HEK293 (cell line): ENCODE results near the gene PDSS1.

ENCODE experiments used
- CTCF ChIA-PET: fragments of 350-600 bp; formaldehyde crosslinking; extraction: SDS; loops from one replicate; lab custom pipeline; 2021; ENCODE audit warnings: antibody characterized with exemption; lab: Yijun Ruan, JAX
- POLR2A ChIA-PET: fragments of 300-600 bp; formaldehyde crosslinking; extraction: SDS; loops from one replicate; lab custom pipeline; 2020; ENCODE audit warnings: antibody characterized with exemption, inconsistent platforms; lab: Yijun Ruan, JAX
- H3K27ac ChIP-seq: fragments of 200-500 bp; sonication (Bioruptor generic); 2 replicates; pipeline ENCODE4 v1.5.1; 2014; ENCODE audit warnings: low read depth, low read length, control low read depth, inconsistent platforms; ENCODE audit errors: extremely low read depth
- H3K36me3 ChIP-seq, 2 experiments: fragments of 200-500 bp in 1 of 2; sonication (Bioruptor generic) in 1 of 2; 1 replicate in 1 of 2; 2 replicates in 1 of 2; pipeline ENCODE4 v1.5.1; 2014 to 2017; ENCODE audit warnings: inconsistent platforms in 2 of 2, low read length in 2 of 2; ENCODE audit not compliant: control insufficient read depth in 2 of 2, insufficient read depth in 1 of 2
- H3K4me1 ChIP-seq: fragments of 200-500 bp; sonication (Bioruptor generic); 2 replicates; pipeline ENCODE4 v1.5.1; 2014; ENCODE audit warnings: mild to moderate bottlenecking, low read length, inconsistent platforms; ENCODE audit not compliant: control insufficient read depth, insufficient read depth
- H3K4me3 ChIP-seq: 2 replicates; pipeline ENCODE4 v1.5.1; 2011; ENCODE audit warnings: low read depth, mild to moderate bottlenecking, control low read depth, low read length, moderate library complexity
- H3K9me3 ChIP-seq: fragments of 200-500 bp; sonication (Bioruptor generic); 2 replicates; pipeline ENCODE4 v1.5.1; 2014; ENCODE audit warnings: low read depth, low read length, inconsistent platforms; ENCODE audit not compliant: control insufficient read depth, insufficient read depth
- ATF2 ChIP-seq: fragments of 450-650 bp; formaldehyde crosslinking; IDR thresholded peaks from 2 replicates; pipeline ENCODE4 v1.5.1; 2016; ENCODE audit warnings: missing biosample characterization, missing genetic modification characterization, low read depth
- SCRT1 ChIP-seq: fragments of 450-650 bp; formaldehyde crosslinking; IDR thresholded peaks from 2 replicates; pipeline ENCODE4 v1.5.1; 2016; ENCODE audit warnings: missing biosample characterization, missing genetic modification characterization, borderline replicate concordance
- SP2 ChIP-seq: fragments of 450-650 bp; formaldehyde crosslinking; IDR thresholded peaks from 2 replicates; pipeline ENCODE4 v1.5.1; 2016; ENCODE audit warnings: missing biosample characterization, missing genetic modification characterization
- ZNF140 ChIP-seq: fragments of 450-650 bp; formaldehyde crosslinking; IDR thresholded peaks from 2 replicates; pipeline ENCODE4 v1.5.1; 2016; ENCODE audit warnings: missing biosample characterization, missing genetic modification characterization
- ZNF362 ChIP-seq: fragments of 450-650 bp; formaldehyde crosslinking; IDR thresholded peaks from 2 replicates; pipeline ENCODE4 v1.5.1; 2016; ENCODE audit warnings: missing biosample characterization, missing genetic modification characterization
- ZNF555 ChIP-seq: fragments of 450-650 bp; formaldehyde crosslinking; conservative IDR thresholded peaks from 2 replicates; pipeline ENCODE4 v1.5.1; 2017; ENCODE audit warnings: missing biosample characterization, mild to moderate bottlenecking, missing genetic modification characterization, inconsistent platforms
- ZNF645 ChIP-seq: fragments of 450-650 bp; formaldehyde crosslinking; IDR thresholded peaks from 2 replicates; pipeline ENCODE4; 2016; ENCODE audit warnings: missing biosample characterization, missing genetic modification characterization
- ZNF664 ChIP-seq: fragments of 450-650 bp; formaldehyde crosslinking; IDR thresholded peaks from 2 replicates; pipeline ENCODE4 v1.5.1; 2016; ENCODE audit warnings: missing biosample characterization, missing genetic modification characterization
- ZNF701 ChIP-seq: fragments of 450-650 bp; formaldehyde crosslinking; IDR thresholded peaks from 2 replicates; pipeline ENCODE4 v1.5.1; 2016; ENCODE audit warnings: missing biosample characterization, missing genetic modification characterization
- ZXDB ChIP-seq: fragments of 450-650 bp; formaldehyde crosslinking; IDR thresholded peaks from 2 replicates; pipeline ENCODE4 v1.5.1; 2016; ENCODE audit warnings: missing biosample characterization, missing genetic modification characterization

PDSS1 gene

GRCh38 chr10:26737730-26738129 is 40.2 kb downstream of the PDSS1 start:
- no peak for TF ChIP-seq ZXDB (tag by site-specific recombination)
- TF ChIP-seq ZNF362 (tag by site-specific recombination) = peak; percentile 82
- peaks cover 33 to 95% of the 10 kb centered on the region in 2 experiments for H3K36me3 ChIP-seq
- ChIA-PET POLR2A (no interaction called here), CTCF (no interaction called here)
- no peaks in the 10 kb centered on the region for H3K9me3 ChIP-seq
- no peak overlapping the region for H3K27ac ChIP-seq
- no peaks in the 10 kb centered on the region for H3K4me1 ChIP-seq
- H3K4me3 ChIP-seq = no peak overlapping the region

- Histone ChIP-seq H3K27ac (no peak overlapping the region), H3K4me3 (no peak overlapping the region), H3K36me3 (peaks cover 34 to 95% of the 10 kb centered on the region in 2 experiments), H3K9me3 (no peaks in the 10 kb centered on the region), H3K4me1 (no peaks in the 10 kb centered on the region)
- ChIA-PET CTCF (interaction anchor here (1.7 kb wide), 1 partner anchor 144 kb away, joined by 8 read pairs; no protein-coding TSS in a partner anchor), POLR2A (no interaction called here)
- TF ChIP-seq ZNF555 (tag by site-specific recombination) (no peak), SP2 (no peak), ATF2 (tag by site-specific recombination) (0 out of 2 replicates have a peak, but pooled peaks have one; percentile 7), ZNF140 (tag by site-specific recombination) (no peak), ZNF645 (tag by site-specific recombination) (no peak)
These were observed 40.9 kb downstream of the PDSS1 start for GRCh38 chr10:26738301-26738911.

- Histone ChIP-seq H3K9me3 (no peaks in the 10 kb centered on the region), H3K4me1 (no peaks in the 10 kb centered on the region), H3K27ac (no peak overlapping the region), H3K36me3 (peaks cover 34 to 95% of the 10 kb centered on the region in 2 experiments), H3K4me3 (no peak overlapping the region)
- POLR2A ChIA-PET = no interaction called here
- TF ChIP-seq ZNF701 (no peak), SCRT1 (0 out of 2 replicates have a peak, but pooled peaks have one; percentile 14)
- CTCF ChIA-PET = interaction anchor here (1.7 kb wide), 1 partner anchor 143 kb away, joined by 8 read pairs; no protein-coding TSS in a partner anchor
These were observed 41.6 kb downstream of the PDSS1 start for GRCh38 chr10:26739071-26739631.

- no peak for TF ChIP-seq ZNF664
- peaks cover 37 to 88% of the 10 kb centered on the region in 2 experiments for H3K36me3 ChIP-seq
- ChIA-PET CTCF (no interaction called here), POLR2A (no interaction called here)
- H3K27ac ChIP-seq = no peak overlapping the region
- no peaks in the 10 kb centered on the region for H3K9me3 ChIP-seq
- no peak overlapping the region for H3K4me3 ChIP-seq
- no peaks in the 10 kb centered on the region for H3K4me1 ChIP-seq
These were observed 43.9 kb downstream of the PDSS1 start for GRCh38 chr10:26741368-26741767.
